ENCODE results near the gene POC1A.

Gene POC1A

GRCh38 chr3:52104684-52105640, 49.3 kb downstream of the POC1A start:
- DNase-seq (ENCODE audit: low spot score), result no peak

GRCh38 chr3:52102934-52103333, 51.3 kb downstream of the POC1A start:
- DNase-seq (ENCODE audit: low spot score), result no peak

- no peak for DNase-seq (ENCODE audit: low spot score)
Measured at GRCh38 chr3:52099001-52099401, 55.2 kb downstream of the POC1A start.

GRCh38 chr3:52097851-52098507, 56.2 kb downstream of the POC1A start:
- no peak for DNase-seq (ENCODE audit: low spot score)

GRCh38 chr3:52095990-52096775, 58.0 kb downstream of the POC1A start:
- no peak for DNase-seq (ENCODE audit: low spot score)

- DNase-seq (ENCODE audit: low spot score), result no peak
Measured at GRCh38 chr3:52094571-52095485, 59.4 kb downstream of the POC1A start.

- DNase-seq (ENCODE audit: low spot score), result no peak
Measured at GRCh38 chr3:52093756-52094545, 60.3 kb downstream of the POC1A start.

GRCh38 chr3:52092891-52093290, 61.3 kb downstream of the POC1A start:
- no peak for DNase-seq (ENCODE audit: low spot score)

GRCh38 chr3:52092271-52092660, 62.0 kb downstream of the POC1A start:
- no peak for DNase-seq (ENCODE audit: low spot score)

- peak; percentile 86 for DNase-seq (ENCODE audit: low spot score)
Measured at GRCh38 chr3:52091586-52092270, 62.5 kb downstream of the POC1A start.

- no peak for DNase-seq (ENCODE audit: low spot score)
Measured at GRCh38 chr3:52090933-52091468, 63.2 kb downstream of the POC1A start.

GRCh38 chr3:52090131-52090932, 63.9 kb downstream of the POC1A start:
- DNase-seq (ENCODE audit: low spot score), result no peak

- DNase-seq (ENCODE audit: low spot score), result no peak
Measured at GRCh38 chr3:52089691-52090090, 64.5 kb downstream of the POC1A start.

GRCh38 chr3:52088445-52089367, 65.5 kb downstream of the POC1A start:
- DNase-seq (ENCODE audit: low spot score), result no peak

GRCh38 chr3:52087731-52088130, 66.5 kb downstream of the POC1A start:
- DNase-seq (ENCODE audit: low spot score), result no peak

- DNase-seq (ENCODE audit: low spot score), result no peak
Measured at GRCh38 chr3:52086976-52087663, 67.1 kb downstream of the POC1A start.

GRCh38 chr3:52086461-52086860, 67.8 kb downstream of the POC1A start:
- no peak for DNase-seq (ENCODE audit: low spot score)
